DOHH2 (cell line): Measurements from ENCODE around the gene MCFD2.

ENCODE experiments used
- EZH2phosphoT487 ChIP-seq: fragments of 200-600 bp; sonication (generic); IDR thresholded peaks from 2 replicates; pipeline ENCODE4 v1.6.1; 2017; ENCODE audit warnings: borderline replicate concordance, mild to moderate bottlenecking, antibody characterized with exemption, low read length, moderate library complexity, mixed read lengths
- TF ChIP-seq, protein P1 (sequence below): fragments of 200-600 bp; sonication (generic); IDR thresholded peaks from one replicate; pipeline ENCODE4 v1.5.1; 2014; ENCODE audit warnings: antibody characterized with exemption, mild to moderate bottlenecking, low read depth, low read length; ENCODE audit not compliant: poor library complexity, severe bottlenecking

DNA sequence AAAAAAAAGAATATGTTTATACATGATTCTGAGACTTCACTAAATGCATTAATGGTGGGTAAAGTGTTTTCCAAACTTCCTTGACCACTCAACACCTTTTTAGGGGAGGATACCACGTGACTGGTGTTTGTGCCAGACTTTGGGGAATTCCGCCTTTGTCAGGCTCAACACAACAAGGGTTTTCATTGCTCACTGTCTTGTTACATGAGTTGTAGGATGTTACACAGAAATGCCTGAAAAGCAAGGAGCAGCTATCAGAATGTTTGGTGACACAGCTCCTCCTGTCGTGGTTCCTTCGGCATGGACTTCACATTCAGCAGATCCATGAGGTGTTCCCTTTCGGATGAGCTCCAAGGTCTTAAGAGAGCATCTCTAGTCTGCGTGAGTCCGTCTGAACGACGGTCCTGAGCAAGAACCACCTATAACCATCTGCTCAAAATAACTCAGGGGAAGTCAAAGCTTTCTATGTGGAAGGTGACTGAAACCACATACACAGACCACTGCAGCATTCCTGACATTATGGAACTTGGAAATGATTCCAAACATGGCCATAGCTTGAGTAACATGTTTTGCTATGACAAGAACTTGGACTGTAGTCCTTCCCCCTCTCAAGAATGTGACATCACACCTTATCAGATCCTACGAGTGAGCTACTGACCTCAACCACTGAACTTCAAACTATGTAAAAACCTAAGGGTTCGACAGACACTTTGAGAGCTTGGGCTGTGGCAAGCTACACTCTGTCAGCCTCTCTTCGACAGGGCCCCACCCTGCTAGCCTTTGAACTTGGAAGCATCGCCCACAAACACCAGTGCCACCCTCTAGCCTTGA lies 57.5 kb downstream of the MCFD2 start:
- TF ChIP-seq, protein P1, sequence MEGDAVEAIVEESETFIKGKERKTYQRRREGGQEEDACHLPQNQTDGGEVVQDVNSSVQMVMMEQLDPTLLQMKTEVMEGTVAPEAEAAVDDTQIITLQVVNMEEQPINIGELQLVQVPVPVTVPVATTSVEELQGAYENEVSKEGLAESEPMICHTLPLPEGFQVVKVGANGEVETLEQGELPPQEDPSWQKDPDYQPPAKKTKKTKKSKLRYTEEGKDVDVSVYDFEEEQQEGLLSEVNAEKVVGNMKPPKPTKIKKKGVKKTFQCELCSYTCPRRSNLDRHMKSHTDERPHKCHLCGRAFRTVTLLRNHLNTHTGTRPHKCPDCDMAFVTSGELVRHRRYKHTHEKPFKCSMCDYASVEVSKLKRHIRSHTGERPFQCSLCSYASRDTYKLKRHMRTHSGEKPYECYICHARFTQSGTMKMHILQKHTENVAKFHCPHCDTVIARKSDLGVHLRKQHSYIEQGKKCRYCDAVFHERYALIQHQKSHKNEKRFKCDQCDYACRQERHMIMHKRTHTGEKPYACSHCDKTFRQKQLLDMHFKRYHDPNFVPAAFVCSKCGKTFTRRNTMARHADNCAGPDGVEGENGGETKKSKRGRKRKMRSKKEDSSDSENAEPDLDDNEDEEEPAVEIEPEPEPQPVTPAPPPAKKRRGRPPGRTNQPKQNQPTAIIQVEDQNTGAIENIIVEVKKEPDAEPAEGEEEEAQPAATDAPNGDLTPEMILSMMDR = no peak
- TF ChIP-seq EZH2phosphoT487 = no peak
